Kidney tubule cell (primary cell): ENCODE measurements around the gene SYNDIG1.

Experiments used
- DNase-seq: peaks from one replicate; pipeline ENCODE4 v3.0.0-alpha.2; 2018; ENCODE audit warnings: low spot score

The SYNDIG1 gene

DNA sequence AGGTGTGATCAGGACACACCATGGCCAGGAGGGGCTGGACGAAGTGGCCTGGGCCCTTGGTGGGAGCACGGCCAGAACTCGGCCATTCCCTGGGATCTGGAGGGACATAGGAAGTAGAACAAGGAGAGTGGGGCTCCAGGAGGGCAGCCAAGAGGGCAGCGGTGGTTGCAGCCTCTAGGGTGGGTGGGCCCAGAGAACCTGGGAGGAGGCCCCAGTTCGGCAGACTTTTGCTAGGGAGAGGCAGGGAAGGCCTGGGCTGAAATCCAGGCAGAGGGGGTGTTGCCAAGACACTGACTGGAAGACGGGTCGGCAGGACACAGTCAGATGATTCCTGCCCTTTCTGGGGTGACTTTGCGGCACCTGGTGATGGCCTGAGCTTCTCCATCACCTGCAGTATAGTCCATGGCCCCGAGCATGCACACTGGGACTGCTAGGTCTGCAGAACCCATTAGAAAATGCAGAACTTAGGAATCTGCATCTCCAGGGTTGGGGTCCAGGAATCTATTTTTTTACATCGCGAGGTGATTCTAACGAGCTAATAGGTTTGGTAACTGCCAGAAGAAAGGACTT lies 224.8 kb downstream of the SYNDIG1 start:
- no peak for DNase-seq

DNA sequence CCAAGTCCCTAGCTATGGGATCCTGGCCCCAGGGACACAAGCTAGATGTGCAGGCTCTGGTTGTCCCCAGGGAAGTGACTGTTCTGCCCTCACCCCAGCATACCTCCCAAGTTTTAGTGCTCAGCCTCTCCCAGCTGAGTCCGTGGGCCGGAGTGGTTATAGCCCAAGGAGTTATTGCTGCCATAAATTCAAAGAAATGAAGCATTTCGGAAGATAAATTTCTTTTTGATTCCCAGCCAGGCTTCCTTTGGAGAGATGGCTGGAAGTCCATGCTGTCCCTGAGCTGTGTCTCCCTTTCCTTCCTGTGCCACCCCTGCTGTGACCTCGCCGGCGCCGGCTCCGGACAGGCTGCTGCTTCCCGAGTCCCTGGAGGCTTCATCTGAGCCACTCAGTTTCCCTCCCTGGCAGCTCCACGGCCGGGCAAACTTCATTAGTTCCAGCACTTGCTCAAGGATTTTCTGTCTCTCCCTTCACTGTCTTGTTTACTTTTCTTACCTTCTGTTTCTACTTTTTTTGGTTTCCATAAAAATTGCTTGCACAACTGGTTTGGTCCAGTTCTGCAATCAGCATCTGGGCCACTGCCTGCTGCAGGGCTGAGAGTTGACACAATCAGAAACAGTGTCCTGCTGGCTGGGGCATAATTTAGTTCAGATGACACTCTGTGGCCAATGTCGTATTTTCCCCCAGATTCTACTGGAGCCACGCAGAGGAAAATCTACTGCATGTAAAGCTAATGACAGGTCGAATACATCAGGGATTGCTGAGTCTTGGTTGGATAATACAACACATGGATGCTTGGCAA lies 225.5 kb downstream of the SYNDIG1 start:
- DNase-seq = no peak

DNA sequence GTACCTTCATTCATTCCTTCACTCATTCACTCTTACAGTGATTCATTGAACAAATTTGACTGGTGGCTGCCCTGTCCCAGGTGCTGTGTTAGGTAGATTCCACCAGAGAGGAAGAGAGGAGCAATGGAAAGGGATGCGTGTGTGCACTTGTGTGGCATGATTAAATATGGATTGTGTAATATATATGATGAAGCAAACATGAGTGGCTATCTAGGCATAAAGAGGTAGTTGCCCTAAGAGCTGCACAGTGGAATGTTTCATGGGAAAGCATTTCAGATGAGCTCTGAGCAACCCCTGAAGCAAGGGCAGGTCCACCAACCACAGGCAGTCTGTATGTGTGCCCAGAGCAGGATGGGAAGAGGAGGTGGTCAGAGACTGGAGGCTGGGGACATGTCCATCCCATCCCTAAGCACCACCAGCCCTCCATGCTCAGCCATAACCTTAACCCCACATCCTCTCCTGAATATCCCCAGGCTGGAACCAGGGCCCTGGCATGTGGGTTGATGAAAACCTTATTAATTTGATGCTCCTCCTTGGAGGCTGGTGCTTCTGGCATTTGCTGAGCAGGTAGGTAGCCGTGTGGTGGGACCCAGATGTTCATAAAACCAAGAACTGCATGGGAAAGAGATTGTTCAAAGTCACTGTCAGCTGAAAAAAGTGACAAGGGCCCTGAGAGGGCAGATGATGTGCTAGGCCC lies 226.2 kb downstream of the SYNDIG1 start:
- DNase-seq = no peak

DNA sequence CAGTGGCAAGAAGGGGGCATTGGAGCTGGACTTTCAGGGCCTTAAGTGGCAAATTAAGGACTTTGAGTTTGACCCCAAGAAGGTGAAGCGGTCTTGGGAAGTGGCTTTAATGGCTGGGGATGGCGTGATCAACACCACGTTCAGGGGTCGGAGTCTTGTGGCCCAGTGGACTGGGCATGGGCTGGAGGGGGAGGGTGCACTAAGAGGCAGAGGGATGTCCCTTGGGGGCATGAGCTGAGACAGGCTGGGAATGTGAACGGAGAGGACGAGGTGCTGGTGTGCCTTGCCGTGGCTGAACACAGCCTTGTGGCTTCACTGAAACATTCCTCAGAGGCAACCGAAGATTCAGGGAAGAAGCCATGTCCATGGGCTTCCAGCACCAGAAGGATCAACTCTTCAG lies 227.0 kb downstream of the SYNDIG1 start:
- DNase-seq = no peak

DNA sequence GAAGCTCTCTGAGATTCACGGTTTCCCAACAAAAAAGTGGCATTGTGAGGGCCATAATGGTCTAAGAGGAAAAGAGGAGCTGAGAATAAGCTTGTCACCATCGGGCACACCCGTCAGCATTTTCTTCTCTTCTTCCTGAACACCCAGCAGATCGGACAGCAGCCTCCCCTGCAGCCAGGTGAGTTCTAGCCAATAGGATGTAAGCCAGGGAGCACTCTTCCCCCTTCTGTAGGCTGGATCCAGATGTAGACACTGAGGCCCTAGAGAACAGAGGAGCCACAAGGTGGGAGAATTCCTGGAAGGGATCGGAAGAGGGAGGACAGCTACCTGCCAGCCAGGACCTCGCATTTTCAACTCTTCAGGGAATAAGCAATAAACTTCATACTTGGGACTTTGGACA lies 228.0 kb downstream of the SYNDIG1 start:
- DNase-seq = no peak

DNA sequence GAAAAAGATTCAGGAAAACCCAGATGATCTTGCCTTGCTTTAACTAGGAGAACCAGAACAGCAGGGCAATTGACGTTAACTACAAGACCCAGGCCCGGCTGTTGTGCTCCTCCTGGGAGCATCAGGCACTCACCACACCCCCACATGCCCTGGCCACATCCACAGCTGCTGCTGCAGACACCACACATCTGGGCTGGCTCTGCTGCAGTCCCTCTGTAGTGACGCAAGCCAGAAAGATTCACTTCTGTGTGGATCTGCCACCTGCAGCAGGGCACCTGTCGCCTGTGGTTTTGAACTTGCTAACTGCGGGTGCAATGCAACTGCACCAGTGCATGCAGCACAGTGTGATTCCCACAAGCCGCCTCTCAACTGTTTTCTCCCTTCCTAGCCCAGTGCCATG lies 228.8 kb downstream of the SYNDIG1 start:
- DNase-seq = no peak

DNA sequence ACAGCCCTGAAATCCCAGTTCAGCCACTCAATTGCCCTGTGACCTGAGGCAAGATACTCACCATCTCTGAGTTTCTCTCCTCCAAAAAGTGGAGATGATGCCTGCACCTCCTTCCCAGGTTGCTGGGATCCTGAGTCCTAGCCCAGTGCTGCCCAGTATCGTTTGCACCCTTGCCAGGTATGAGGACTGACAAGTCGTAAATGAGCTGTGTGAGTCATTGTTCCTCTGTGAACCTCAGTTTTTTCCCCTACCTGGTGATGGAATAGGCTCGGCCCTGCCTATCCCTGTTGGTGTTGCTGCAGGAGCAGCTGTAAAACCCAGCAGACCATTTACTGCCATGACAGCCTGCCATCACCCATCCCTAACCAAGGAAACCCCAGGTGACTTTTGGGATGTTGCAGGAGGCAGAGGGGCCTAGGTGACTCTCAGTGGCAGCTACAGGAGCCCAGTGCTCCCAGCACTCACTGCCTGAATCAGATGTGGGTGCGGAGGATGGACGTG lies 229.3 kb downstream of the SYNDIG1 start:
- no peak for DNase-seq

DNA sequence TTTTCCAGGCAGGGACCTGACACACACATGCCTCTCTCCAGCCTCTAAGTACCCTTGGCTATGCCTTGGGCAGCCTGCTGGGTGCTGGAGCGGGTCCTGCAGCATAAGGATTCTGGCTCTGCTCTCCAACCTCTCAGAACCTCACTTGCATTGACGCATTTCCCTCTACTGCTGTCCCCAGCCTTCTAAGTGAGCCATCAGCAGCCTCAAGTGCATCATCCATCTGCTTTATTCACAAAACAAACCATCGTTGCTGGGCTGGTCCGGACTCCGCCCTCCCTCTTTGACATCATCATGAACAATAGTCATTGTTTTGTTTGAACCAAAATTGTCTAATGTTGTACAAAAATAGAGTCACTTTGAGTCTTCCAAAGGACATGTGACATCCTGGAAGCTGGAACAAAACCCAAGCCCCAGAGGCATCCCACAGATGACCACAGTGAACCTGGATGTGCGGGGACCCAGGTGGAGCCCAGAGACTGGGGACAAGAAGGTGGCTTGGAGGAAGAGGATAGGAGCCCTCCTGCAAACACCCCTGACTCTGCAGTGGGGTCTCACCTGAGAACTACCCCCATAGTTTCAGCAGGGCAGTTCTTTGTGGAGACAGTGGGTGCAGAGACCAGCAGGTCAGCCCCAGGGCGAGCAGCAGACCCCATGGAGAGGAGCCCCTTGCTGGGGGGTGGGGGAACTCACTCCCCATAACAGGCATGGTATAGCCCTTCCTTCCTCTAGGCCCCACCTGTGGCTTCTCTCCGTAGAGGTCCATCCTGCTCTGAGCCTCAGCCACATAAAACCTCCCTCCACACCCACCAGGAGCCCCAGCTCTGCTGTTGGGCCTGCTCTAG lies 230.1 kb downstream of the SYNDIG1 start:
- DNase-seq = no peak

DNA sequence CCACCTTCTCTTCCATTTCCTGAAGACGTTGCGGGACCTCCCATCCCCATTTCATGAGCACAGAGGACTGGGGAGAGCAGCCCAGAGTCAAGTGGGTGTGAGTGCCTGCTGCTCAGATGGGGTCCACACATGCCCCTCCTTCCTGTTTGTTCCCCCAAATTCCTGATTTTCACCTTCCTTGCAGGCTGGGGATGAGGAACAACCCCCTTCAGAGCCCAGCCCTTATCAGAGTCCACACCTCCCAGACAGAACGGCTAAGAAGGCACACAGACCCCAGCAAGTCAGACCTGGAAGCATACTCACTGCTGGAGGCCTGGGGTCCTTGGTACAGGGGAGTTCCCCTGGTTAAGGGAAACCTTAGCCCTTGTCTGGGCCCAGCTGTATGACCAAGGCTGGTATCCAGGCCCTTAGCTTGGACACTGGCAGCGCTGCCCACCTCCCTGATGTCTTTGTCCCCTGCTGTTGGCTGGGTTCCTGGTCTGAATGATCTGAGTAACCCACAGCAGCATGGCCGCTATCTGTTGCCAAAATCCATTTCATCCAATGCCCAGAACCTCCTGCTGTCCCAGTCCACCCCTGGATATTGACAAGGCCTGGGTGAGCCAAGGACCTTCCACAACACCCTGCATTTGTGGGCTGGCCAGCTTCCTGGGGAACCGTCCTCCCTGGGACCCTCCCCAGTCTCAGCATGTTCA lies 230.9 kb downstream of the SYNDIG1 start:
- DNase-seq = no peak

DNA sequence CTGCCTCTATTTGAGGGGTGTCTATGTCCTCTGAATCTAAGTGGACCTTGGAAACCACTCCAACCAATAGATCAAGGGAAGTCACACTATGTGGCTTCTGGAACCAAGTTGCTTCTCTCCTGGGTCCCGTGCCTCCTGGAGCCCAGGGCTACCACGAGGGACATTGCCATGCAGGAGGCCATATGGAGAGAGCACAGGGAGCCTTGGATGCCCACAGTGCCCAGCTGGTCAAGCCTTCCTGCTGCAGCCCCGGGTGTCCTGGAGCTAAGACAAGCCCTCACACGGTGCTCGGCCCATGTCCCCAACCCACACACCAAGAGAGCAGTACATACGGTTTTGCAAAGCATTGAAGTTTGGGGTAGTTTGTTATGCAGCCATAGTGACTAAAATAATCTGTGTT lies 231.6 kb downstream of the SYNDIG1 start:
- no peak for DNase-seq

DNA sequence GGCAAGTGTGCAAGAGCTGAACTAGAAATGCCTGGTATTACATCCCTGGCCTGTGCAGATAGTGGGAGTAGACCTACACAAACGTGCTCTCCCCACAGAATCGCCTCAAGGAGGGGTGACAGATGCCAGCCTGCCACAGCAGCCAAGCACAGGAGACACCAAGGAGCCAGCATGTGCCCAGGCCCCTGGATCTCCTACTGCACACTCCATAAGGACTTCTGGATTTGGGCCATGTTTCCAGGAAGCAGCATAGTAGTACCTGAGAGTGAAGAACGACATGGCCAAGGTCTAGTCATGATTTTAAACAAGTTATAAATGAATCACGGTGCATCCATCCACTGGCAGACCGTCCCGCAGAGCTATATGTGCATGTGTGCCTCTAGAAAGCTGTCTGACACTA lies 232.2 kb downstream of the SYNDIG1 start:
- no peak for DNase-seq

DNA sequence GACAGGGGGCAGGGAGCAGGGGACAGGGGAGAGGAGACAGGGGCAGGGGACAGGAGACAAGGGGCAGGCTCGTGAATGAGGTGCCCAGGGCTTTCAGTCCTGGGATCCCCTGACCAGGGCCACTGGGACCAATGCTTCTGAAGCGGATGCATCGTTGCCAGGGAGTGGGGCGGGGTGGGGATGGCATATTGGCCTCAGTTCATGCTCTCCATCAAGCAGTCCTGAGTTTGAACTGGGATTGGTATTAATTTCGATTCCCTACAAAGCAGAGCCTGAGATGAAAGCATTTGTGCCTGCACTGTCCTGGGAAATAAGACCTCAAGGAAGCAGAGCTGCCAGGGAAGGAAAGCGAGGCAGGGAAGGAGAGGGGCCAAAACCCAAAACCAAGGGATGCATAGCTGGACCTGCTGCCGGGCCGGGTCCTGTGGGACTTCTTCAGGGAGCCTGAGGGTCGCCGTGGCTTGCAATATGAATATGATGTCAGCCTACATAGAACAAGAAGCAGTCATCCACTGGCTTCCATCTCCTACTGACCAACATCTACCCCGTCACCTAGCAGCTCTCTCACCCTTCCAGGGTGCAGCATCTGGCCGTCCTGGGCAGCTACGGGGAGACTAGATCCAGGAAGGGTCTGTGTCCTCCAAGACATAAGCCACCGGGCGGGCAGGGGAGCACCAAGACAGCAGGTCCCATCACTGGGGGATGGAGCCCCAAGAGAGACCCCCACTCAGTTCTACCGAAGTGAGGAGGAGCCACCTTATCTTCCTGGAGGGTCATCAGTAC lies 233.3 kb downstream of the SYNDIG1 start:
- DNase-seq = no peak

DNA sequence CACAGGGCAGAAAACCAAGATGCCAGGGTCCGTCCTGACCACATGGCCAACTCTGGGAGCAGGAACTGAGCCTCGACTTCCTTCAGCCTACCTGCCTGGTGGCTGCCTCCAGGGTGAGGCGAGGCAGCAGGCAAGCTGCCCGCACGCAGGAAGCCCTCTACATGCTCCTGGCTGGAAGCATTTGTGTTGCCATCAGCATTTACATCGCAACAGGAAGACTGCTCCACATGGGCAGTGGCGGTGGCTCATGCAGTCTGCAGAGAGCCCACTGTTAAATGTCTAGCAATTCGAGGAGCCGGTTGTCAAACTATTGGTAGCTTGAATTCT lies 233.8 kb downstream of the SYNDIG1 start:
- no peak for DNase-seq

DNA sequence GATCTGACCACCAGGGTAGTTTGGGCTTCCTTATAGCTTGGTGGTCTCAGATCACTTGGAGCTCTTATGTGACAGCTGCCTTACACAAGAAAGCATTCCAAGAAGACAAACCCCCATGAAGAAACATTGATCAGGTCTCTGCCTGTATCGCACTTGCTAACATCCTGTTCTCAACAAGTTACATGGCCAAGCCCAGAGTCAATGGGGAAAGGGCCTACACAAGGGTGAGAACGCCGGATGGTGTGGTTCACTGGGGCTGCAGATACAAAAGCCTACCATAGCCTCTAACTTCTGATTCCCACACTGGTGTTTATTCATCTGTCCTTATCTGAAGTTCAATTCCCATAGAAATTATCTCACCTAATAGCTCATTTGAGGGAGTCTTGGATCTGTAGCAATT lies 235.5 kb downstream of the SYNDIG1 start:
- no peak for DNase-seq

DNA sequence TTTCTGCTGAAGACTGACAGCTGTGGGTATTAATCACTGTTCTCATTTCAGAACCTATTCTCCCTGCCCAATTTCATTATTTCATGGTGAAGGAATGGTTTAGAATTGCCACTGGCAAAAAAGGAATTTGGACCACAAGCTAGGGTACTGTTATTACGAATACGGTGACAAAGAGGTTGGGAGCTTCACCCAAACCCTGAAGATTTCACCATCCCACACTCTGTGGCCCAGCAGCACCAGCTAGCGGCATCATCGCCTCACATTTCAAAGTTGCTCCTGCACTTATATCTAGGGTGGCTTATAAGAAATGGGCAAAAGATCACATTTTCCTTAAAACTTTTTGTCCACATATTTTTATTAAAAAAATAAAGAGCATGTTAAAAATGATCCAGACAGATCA lies 236.1 kb downstream of the SYNDIG1 start:
- no peak for DNase-seq

DNA sequence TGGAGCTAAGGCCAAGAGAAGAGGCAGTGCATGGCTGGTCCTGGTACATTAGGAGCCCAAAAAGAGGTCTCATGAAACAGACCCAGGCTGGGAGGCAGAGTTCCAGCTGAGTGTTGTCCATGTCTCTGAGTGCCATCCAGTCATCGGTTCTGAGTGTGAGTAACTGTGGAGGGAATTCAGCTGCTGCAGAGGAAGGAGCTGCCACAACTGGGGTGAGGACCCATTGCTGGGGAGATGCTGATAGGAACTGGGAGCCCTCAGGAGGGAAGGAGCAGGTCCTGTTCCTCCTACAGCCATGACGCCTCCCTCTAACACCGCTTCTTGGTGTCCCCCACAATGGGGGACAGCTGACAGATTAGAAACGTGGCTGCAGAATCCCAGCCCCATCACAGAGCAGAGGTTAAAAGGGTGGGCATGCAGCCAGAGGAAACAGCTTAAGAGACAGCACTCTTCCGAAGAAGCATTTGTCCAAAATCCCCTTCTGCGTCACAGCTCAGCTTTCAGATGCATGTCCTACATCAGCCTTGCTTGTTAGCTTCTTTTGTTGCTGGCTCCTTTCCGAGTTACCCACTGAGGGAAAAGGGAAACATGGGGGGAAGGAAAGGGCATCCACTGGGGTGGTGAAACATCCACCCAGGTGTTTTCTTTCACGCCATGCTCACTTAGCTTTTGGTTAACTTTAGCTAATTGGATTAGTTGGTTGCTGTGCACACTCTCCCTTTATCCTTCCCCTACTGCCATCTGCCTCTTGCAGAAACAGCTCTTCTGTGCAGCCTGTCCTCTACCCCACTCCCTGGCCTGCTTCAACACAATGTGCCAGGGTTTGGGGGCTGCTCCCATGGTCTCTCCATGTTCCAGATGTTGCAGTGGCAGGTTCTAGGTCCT lies 239.2 kb downstream of the SYNDIG1 start:
- no peak for DNase-seq
